Activated effector memory CD4-positive, alpha-beta T cell treated with Interleukin-2 at 50 U/mL for 16 hours (primary cell): ENCODE results near the gene FBXO2.
"Not testable (repeated sequence)": the region's sequence is repeated elsewhere in the genome, so short reads cannot be mapped to it uniquely, and the experiment has no call there.

ENCODE experiments used
- DNase-seq: peaks from one replicate; pipeline ENCODE4 v3.0.0-alpha.2; 2020

The FBXO2 gene

GRCh38 chr1:11626551-11626950, 27.7 kb downstream of the FBXO2 start:
- DNase-seq, result no peak

- no peak for DNase-seq
Observed at GRCh38 chr1:11623702-11624101, 30.5 kb downstream of the FBXO2 start.

GRCh38 chr1:11622398-11622797, 31.8 kb downstream of the FBXO2 start:
- DNase-seq, result no peak

GRCh38 chr1:11620924-11621323, 33.3 kb downstream of the FBXO2 start:
- DNase-seq, result no peak

GRCh38 chr1:11620405-11620804, 33.8 kb downstream of the FBXO2 start:
- DNase-seq, result no peak

GRCh38 chr1:11617741-11618140, 36.5 kb downstream of the FBXO2 start:
- DNase-seq, result no peak

- DNase-seq, result no peak
Observed at GRCh38 chr1:11617314-11617713, 36.9 kb downstream of the FBXO2 start.

- no peak for DNase-seq
Observed at GRCh38 chr1:11616766-11617165, 37.5 kb downstream of the FBXO2 start.

GRCh38 chr1:11615090-11615489, 39.1 kb downstream of the FBXO2 start:
- DNase-seq, result no peak

- DNase-seq, result no peak
Observed at GRCh38 chr1:11613347-11613746, 40.9 kb downstream of the FBXO2 start.

GRCh38 chr1:11611638-11612327, 42.4 kb downstream of the FBXO2 start:
- DNase-seq, result no peak

GRCh38 chr1:11610629-11611180, 43.5 kb downstream of the FBXO2 start:
- no peak for DNase-seq

GRCh38 chr1:11609378-11609777, 44.9 kb downstream of the FBXO2 start:
- DNase-seq, result not testable (repeated sequence)

- not testable (repeated sequence) for DNase-seq
Observed at GRCh38 chr1:11608596-11609130, 45.6 kb downstream of the FBXO2 start.

GRCh38 chr1:11606775-11607174, 47.5 kb downstream of the FBXO2 start:
- no peak for DNase-seq

- no peak for DNase-seq
Observed at GRCh38 chr1:11602981-11603380, 51.2 kb downstream of the FBXO2 start.

- DNase-seq, result no peak
Observed at GRCh38 chr1:11602424-11602823, 51.8 kb downstream of the FBXO2 start.

GRCh38 chr1:11600836-11601235, 53.4 kb downstream of the FBXO2 start:
- no peak for DNase-seq

GRCh38 chr1:11599891-11600576, 54.2 kb downstream of the FBXO2 start:
- DNase-seq, result no peak

- DNase-seq, result no peak
Observed at GRCh38 chr1:11598461-11598860, 55.8 kb downstream of the FBXO2 start.
